ENCODE measurements around the gene TTC34.

Gene TTC34

GRCh38 chr1:2826736-2827292, 25.3 kb upstream of the TTC34 start:
- no peak for DNase-seq (ENCODE audit: low spot score)
- TF ChIP-seq, protein P1, sequence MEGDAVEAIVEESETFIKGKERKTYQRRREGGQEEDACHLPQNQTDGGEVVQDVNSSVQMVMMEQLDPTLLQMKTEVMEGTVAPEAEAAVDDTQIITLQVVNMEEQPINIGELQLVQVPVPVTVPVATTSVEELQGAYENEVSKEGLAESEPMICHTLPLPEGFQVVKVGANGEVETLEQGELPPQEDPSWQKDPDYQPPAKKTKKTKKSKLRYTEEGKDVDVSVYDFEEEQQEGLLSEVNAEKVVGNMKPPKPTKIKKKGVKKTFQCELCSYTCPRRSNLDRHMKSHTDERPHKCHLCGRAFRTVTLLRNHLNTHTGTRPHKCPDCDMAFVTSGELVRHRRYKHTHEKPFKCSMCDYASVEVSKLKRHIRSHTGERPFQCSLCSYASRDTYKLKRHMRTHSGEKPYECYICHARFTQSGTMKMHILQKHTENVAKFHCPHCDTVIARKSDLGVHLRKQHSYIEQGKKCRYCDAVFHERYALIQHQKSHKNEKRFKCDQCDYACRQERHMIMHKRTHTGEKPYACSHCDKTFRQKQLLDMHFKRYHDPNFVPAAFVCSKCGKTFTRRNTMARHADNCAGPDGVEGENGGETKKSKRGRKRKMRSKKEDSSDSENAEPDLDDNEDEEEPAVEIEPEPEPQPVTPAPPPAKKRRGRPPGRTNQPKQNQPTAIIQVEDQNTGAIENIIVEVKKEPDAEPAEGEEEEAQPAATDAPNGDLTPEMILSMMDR (IDR thresholded peaks at IDR 0.05; ENCODE audit: extremely low read depth, missing control alignments) = no peak

DNA sequence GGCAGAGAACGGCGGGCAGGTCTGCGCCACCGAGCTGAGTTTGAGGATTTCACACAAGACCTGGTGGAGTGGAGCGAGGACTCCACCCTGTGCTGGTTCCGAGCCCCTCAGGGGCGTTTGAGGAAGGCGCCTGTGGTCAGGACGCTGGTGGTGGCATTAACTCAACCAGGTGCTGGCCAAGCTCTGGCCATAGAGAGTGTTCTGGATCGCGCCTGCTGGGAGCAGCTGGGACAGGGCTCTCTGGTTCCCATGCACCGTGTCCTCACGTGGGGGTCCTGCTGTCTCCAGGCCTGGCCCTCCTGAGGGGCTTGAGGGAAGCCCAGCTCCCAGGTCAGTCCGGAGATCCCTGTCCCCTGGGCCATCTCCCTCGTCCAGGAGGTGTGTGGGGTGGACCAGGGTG, 24.8 kb upstream of the TTC34 start:
- TF ChIP-seq, protein P1 (IDR thresholded peaks at IDR 0.05; ENCODE audit: extremely low read depth, missing control alignments) = no peak
- DNase-seq (ENCODE audit: low spot score) = no peak

DNA sequence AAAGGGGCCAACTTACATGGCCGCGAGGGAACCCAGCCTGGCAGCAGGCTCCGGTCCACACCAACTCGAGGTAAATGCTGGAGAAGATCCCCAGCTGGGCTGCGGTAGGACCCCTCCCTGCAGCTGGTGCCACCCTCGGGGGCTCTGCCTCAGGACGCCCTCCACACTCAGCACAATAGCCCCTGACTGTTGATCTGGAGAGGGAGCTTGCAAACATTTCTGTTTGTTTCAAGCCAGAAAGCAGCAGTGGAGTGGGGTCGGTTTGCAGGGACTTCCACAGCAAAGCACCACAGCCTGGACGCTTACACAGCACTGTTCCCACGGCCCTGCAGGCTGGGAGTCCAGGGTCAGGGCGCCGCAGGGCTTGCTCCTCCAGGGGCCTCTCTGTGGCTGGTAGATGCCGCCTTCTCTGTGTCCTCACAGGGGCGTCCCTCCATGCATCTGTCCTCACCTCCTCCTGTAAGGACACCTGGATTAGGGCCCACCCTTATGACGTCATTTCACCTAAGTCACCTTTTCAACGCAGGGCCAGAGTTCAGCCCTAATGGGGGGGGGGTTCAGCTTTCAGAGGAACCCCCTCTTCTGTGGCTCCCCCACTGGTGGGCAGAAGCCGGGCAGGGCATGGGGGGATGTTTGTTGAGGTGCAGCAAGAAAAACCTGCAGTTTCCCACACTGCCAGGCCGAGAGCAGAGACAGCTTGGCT, 24.1 kb upstream of the TTC34 start:
- DNase-seq (ENCODE audit: low spot score) = no peak
- TF ChIP-seq, protein P1 (IDR thresholded peaks at IDR 0.05; ENCODE audit: extremely low read depth, missing control alignments) = no peak

DNA sequence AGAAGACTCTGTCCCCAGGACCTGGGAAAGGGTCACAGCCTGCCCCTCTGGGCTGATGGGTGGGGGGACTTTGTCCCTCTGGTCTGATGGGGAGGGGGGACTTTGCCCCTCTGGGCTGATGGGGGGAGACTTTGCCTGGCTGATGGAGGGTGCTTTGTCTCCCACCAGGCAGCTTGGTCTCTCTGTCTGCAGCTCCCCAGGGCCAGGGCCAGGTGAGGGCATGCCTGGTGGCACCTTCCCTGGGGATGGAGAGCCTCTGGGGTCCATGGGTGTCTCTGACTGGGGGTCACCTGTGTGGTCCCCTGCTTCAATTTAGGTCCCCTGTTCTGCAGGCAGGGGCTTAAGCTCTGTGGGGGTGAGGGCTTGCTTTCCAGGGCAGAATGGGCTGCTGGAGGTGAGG, 23.5 kb upstream of the TTC34 start:
- no peak for DNase-seq (ENCODE audit: low spot score)
- TF ChIP-seq, protein P1 (IDR thresholded peaks at IDR 0.05; ENCODE audit: extremely low read depth, missing control alignments) = no peak

- no peak for DNase-seq (ENCODE audit: low spot score)
- TF ChIP-seq, protein P1 (IDR thresholded peaks at IDR 0.05; ENCODE audit: extremely low read depth, missing control alignments) = no peak
These were observed 22.6 kb upstream of the TTC34 start for GRCh38 chr1:2823921-2824610.

DNA sequence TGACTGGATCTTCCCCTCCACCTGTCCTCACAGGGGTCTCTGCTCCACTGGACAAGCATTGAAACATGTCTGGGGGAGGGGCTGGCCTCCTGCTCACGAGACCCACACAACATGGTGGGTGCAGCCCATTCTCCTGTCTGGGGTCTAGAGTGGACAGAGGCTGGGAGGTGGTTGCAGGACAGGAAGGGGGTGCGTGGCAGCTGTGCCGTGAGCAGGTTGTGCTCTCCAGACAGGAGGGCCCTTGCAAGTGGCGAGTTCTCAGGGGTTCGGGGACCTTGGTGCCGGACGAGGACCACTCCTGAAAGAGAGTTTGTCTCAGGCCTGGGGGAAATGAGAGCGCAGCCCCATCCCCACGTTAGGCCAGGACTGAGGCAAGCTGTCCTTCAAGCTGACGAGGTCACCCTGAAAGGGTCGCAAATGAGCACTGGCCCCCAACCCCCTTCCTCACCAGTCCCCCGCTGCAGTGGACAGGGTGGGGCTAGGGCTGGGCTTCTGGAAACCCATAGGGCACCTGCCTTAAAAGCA, 21.2 kb upstream of the TTC34 start:
- no peak for DNase-seq (ENCODE audit: low spot score)
- TF ChIP-seq, protein P1 (IDR thresholded peaks at IDR 0.05; ENCODE audit: extremely low read depth, missing control alignments) = no peak

Measured in GM20000 (cell line).